ENCODE results near the gene AGBL5. TPM values are rescaled to one million over a fixed set of nuclear protein-coding genes. Genes with fewer than 3 reads are reported as not detected.
A peak's percentile ranks its signal among the peaks of the same experiment; 100 is the strongest.

The AGBL5 gene
- total RNA-seq, 2 donors from 2014 or later = 8.9 to 10.7 TPM

GRCh38 chr2:27029051-27029450 lies 22.4 kb upstream of the AGBL5 start:
- DNase-seq (no peak), ATAC-seq (no peak)
- H3K4me1 Mint-ChIP-seq = peaks cover 29% of the 10 kb centered on the region
- no peaks in the 10 kb centered on the region for H3K27me3 Mint-ChIP-seq
- H3K9me3 ChIP-seq (ENCODE audit: control insufficient read depth, low read length, poor library complexity, severe bottlenecking) = no peaks in the 10 kb centered on the region
- no peak overlapping the region for H3K27ac Mint-ChIP-seq
- H3K36me3 Mint-ChIP-seq (ENCODE audit: low read depth) = no peaks in the 10 kb centered on the region
- no peak overlapping the region for H3K4me3 Mint-ChIP-seq

GRCh38 chr2:27032495-27033252 lies 18.8 kb upstream of the AGBL5 start, which contains the start of gene TMEM214:
Gene TMEM214 (plus strand): TSS chr2:27032965. CDS start chr2:27033016, 51 bp downstream.
- Mint-ChIP-seq H3K27me3 (no peaks in the 10 kb centered on the region), H3K27ac (peak within 1 kb of the TSS; percentile 88), H3K4me3 (peak within 1 kb of the TSS; percentile 96), H3K4me1 (peaks cover 39% of the 10 kb centered on the region), H3K36me3 (ENCODE audit: low read depth) (no peaks in the 10 kb centered on the region)
- peak; percentile 62 to 72 (median 68) for DNase-seq
- peak; percentile 98 for ATAC-seq
- no peaks in the 10 kb centered on the region for H3K9me3 ChIP-seq (ENCODE audit: control insufficient read depth, low read length, poor library complexity, severe bottlenecking)

- Mint-ChIP-seq H3K4me3 (peak overlapping the region; percentile 96), H3K27ac (peak overlapping the region; percentile 88), H3K27me3 (no peaks in the 10 kb centered on the region), H3K36me3 (ENCODE audit: low read depth) (no peaks in the 10 kb centered on the region), H3K4me1 (peaks cover 35% of the 10 kb centered on the region)
- H3K9me3 ChIP-seq (ENCODE audit: control insufficient read depth, low read length, poor library complexity, severe bottlenecking) = no peaks in the 10 kb centered on the region
- ATAC-seq (no peak), DNase-seq (no peak)
Measured at GRCh38 chr2:27033253-27033852, 18.1 kb upstream of the AGBL5 start.

GRCh38 chr2:27038012-27038411 lies 13.5 kb upstream of the AGBL5 start:
- H3K27ac Mint-ChIP-seq = no peak overlapping the region
- H3K36me3 Mint-ChIP-seq (ENCODE audit: low read depth) = peaks cover 6% of the 10 kb centered on the region
- DNase-seq (no peak), ATAC-seq (no peak)
- H3K27me3 Mint-ChIP-seq = no peaks in the 10 kb centered on the region
- no peaks in the 10 kb centered on the region for H3K9me3 ChIP-seq (ENCODE audit: control insufficient read depth, low read length, poor library complexity, severe bottlenecking)
- H3K4me3 Mint-ChIP-seq = no peak overlapping the region
- H3K4me1 Mint-ChIP-seq = peaks cover 25% of the 10 kb centered on the region

- Mint-ChIP-seq H3K36me3 (ENCODE audit: low read depth) (peaks cover 6% of the 10 kb centered on the region), H3K27me3 (no peaks in the 10 kb centered on the region), H3K27ac (no peak overlapping the region), H3K4me3 (no peak overlapping the region), H3K4me1 (peaks cover 20% of the 10 kb centered on the region)
- no peaks in the 10 kb centered on the region for H3K9me3 ChIP-seq (ENCODE audit: control insufficient read depth, low read length, poor library complexity, severe bottlenecking)
- ATAC-seq = no peak
- no peak for DNase-seq
Measured at GRCh38 chr2:27038631-27039339, 12.7 kb upstream of the AGBL5 start.

- H3K27ac Mint-ChIP-seq = no peak overlapping the region
Measured at GRCh38 chr2:27039426-27039825, 12.0 kb upstream of the AGBL5 start.

GRCh38 chr2:27039871-27040270 lies 11.6 kb upstream of the AGBL5 start:
- Mint-ChIP-seq H3K36me3 (ENCODE audit: low read depth) (peaks cover 6% of the 10 kb centered on the region), H3K27ac (no peak overlapping the region), H3K4me1 (peaks cover 15% of the 10 kb centered on the region), H3K27me3 (no peaks in the 10 kb centered on the region), H3K4me3 (no peak overlapping the region)
- ATAC-seq (no peak), DNase-seq (no peak)
- no peaks in the 10 kb centered on the region for H3K9me3 ChIP-seq (ENCODE audit: control insufficient read depth, low read length, poor library complexity, severe bottlenecking)

More at GRCh38 chr2:27039426-27039825, 12.0 kb upstream of the AGBL5 start:
- H3K27me3 Mint-ChIP-seq = no peaks in the 10 kb centered on the region
- no peaks in the 10 kb centered on the region for H3K9me3 ChIP-seq (ENCODE audit: control insufficient read depth, low read length, poor library complexity, severe bottlenecking)
- H3K36me3 Mint-ChIP-seq (ENCODE audit: low read depth) = peaks cover 6% of the 10 kb centered on the region
- ATAC-seq (no peak), DNase-seq (no peak)
- peaks cover 15% of the 10 kb centered on the region for H3K4me1 Mint-ChIP-seq
- H3K4me3 Mint-ChIP-seq = no peak overlapping the region

- no peak for DNase-seq
- no peak overlapping the region for H3K27ac Mint-ChIP-seq
- no peaks in the 10 kb centered on the region for H3K27me3 Mint-ChIP-seq
- H3K9me3 ChIP-seq (ENCODE audit: control insufficient read depth, low read length, poor library complexity, severe bottlenecking) = no peaks in the 10 kb centered on the region
- H3K4me1 Mint-ChIP-seq = peaks cover 10% of the 10 kb centered on the region
- no peak for ATAC-seq
- peaks cover 6% of the 10 kb centered on the region for H3K36me3 Mint-ChIP-seq (ENCODE audit: low read depth)
- H3K4me3 Mint-ChIP-seq = no peak overlapping the region
Measured at GRCh38 chr2:27040282-27040681, 11.2 kb upstream of the AGBL5 start.

- Mint-ChIP-seq H3K27me3 (no peaks in the 10 kb centered on the region), H3K27ac (peak overlapping the region; percentile 68), H3K4me1 (peaks cover 5% of the 10 kb centered on the region), H3K4me3 (no peak overlapping the region), H3K36me3 (ENCODE audit: low read depth) (peaks cover 6% of the 10 kb centered on the region)
- H3K9me3 ChIP-seq (ENCODE audit: control insufficient read depth, low read length, poor library complexity, severe bottlenecking) = no peaks in the 10 kb centered on the region
- ATAC-seq (no peak), DNase-seq (no peak)
Measured at GRCh38 chr2:27041752-27042151, 9.7 kb upstream of the AGBL5 start.

GRCh38 chr2:27042159-27042661 lies 9.3 kb upstream of the AGBL5 start:
- H3K27ac Mint-ChIP-seq = peak overlapping the region; percentile 68
- no peaks in the 10 kb centered on the region for H3K9me3 ChIP-seq (ENCODE audit: control insufficient read depth, low read length, poor library complexity, severe bottlenecking)
- no peaks in the 10 kb centered on the region for H3K27me3 Mint-ChIP-seq
- peaks cover 5% of the 10 kb centered on the region for H3K4me1 Mint-ChIP-seq
- peaks cover 6% of the 10 kb centered on the region for H3K36me3 Mint-ChIP-seq (ENCODE audit: low read depth)
- H3K4me3 Mint-ChIP-seq = no peak overlapping the region
- peak; percentile 78 for ATAC-seq
- no peak for DNase-seq

- Mint-ChIP-seq H3K27ac (no peak overlapping the region), H3K27me3 (no peaks in the 10 kb centered on the region)
- no peak for ATAC-seq
Measured at GRCh38 chr2:27042985-27043634, 8.4 kb upstream of the AGBL5 start.

GRCh38 chr2:27049422-27050280 lies 1.8 kb upstream of the AGBL5 start:
- no peaks in the 10 kb centered on the region for H3K9me3 ChIP-seq (ENCODE audit: control insufficient read depth, low read length, poor library complexity, severe bottlenecking)
- peaks cover 3% of the 10 kb centered on the region for H3K36me3 Mint-ChIP-seq (ENCODE audit: low read depth)
- H3K4me3 Mint-ChIP-seq = peak overlapping the region; percentile 86
- peaks cover 29% of the 10 kb centered on the region for H3K4me1 Mint-ChIP-seq
- peak overlapping the region; percentile 98 for H3K27ac Mint-ChIP-seq
- H3K27me3 Mint-ChIP-seq = peaks cover 5% of the 10 kb centered on the region
- peak; percentile 31 for ATAC-seq
- peak; percentile 41 to 59 (median 52) for DNase-seq

More at GRCh38 chr2:27042985-27043634, 8.4 kb upstream of the AGBL5 start:
- Mint-ChIP-seq H3K4me1 (peaks cover 8% of the 10 kb centered on the region), H3K4me3 (no peak overlapping the region), H3K36me3 (ENCODE audit: low read depth) (peaks cover 6% of the 10 kb centered on the region)
- no peak for DNase-seq
- H3K9me3 ChIP-seq (ENCODE audit: control insufficient read depth, low read length, poor library complexity, severe bottlenecking) = no peaks in the 10 kb centered on the region

All from T-helper 17 cell (primary cell).